ENCODE measurements around the gene FNDC11.
A peak's percentile ranks its signal among the peaks of the same experiment; 100 is the strongest.

Gene FNDC11

DNA sequence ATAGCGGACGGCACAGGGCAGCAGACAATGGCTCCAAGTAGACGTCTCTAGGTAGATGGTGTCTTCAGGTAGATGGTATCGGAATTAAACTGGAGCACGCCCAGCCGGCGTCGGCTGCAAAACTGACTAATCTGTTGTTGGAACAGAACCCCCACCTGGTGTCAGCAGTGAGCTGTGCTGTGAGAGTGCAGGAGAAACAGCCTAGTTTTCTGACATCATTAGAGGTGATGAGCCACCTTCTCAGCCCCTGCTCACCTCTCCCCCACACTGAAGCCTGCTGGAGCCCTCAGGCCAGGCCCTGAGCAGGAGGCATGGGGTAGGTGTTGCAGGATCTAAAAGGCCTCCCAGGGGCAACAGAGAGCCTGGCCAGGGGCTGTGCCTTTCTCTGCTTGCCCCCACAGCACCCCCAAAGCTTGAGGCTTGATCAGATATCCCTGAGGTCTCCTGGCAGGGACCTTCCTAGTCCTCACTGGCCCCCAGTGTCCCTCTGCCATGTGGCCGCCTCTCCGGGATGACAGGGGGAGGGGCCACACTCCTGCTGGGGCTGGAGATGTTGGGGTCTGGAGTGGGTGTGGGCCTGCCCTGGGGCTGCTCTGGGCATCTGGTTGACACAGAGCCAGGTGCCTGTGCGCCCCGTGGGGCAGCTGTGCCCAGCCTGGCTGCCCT, 27.0 kb downstream of the FNDC11 start:
- Mint-ChIP-seq H3K4me1 (peaks cover 2% of the 10 kb centered on the region), H3K27ac (no peak overlapping the region), H3K36me3 (ENCODE audit: low read depth) (no peaks in the 10 kb centered on the region), H3K9me3 (no peaks in the 10 kb centered on the region), H3K27me3 (peaks cover 6% of the 10 kb centered on the region), H3K4me3 (no peak overlapping the region)
- ATAC-seq (peak; percentile 76), DNase-seq (peak; percentile 60)

DNA sequence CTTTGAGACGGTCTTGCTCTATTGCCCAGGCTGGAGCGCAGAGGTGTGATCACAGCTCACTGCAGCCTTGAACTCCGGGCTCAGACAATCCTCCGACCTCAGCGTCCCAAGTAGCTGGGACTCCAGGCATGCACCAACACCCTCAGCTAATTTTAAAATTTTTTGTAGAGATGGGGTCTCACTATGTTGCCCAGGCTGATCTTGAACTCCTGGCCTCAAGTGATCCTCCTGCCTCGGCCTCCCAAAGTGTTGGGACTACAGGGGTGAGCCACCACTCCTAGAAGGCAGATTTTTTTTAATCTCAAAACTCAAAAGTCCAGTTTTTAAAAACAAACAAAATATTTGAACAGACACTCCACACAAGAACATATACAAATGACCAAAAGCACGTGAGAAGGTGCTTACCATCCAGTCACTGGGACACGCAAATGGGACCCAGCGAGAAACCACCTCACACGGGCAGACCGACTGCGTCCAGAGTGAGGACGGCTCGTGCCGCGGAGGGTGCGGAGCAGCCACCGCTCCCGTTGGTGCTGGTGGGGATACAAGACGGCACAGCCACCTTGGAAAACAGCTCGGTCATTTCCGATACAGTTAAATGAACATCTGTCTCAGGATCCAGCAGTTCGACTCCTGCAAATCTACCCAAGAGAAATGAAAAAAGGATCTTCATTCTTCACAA, 28.6 kb downstream of the FNDC11 start:
- Mint-ChIP-seq H3K4me3 (no peak overlapping the region), H3K27me3 (peaks cover 6% of the 10 kb centered on the region), H3K36me3 (ENCODE audit: low read depth) (no peaks in the 10 kb centered on the region), H3K9me3 (no peaks in the 10 kb centered on the region), H3K27ac (no peak overlapping the region), H3K4me1 (peaks cover 5% of the 10 kb centered on the region)
- ATAC-seq (no peak), DNase-seq (no peak)

DNA sequence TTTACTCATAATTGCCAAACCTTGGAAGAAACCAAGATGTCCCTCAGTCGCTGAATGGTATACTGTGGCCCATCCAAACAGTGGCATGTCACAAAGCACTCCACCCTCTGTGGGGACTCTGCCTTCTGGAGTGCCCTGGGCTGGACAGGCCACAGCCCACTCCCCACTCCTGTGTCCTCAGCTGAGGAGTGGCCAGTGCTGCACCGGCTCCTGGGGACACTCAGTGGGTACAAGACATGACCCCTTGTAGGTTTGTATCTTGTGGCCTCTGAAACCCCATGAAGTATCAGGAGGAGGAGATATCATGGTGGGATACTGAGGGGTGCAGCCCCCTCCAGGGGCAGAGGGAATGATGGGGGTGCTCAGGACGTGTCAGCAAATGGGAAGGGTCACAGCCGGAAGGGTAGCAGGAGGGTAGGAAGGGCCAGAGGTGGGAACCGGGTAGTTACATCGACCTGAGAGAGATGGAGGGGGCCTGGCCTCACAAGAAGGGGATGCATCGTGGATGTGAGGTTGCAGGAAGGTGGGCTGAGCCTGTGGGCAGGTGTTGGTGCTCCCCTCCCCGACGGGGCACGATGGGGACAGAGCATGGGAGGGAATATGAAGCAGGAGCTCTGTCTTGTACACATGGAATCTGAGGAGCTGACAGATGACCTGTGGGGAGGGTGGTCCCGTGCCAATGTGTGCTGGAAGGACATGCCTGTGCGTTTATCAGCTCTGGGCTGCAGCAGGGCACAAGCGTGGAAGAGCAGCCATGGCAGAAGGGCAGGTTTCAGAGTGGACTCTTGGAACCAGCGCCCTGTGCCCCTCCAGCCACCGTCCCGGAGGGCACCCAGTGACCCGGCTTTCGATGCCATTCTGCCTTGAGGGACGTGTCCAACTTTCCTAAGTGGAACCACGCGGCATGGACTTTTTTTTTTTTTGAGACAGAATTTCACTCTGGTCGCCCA, 31.9 kb downstream of the FNDC11 start:
- Mint-ChIP-seq H3K36me3 (ENCODE audit: low read depth) (peaks cover 8% of the 10 kb centered on the region), H3K4me3 (no peak overlapping the region), H3K27ac (no peak overlapping the region), H3K27me3 (no peaks in the 10 kb centered on the region), H3K4me1 (peaks cover 11% of the 10 kb centered on the region), H3K9me3 (no peaks in the 10 kb centered on the region)
- DNase-seq (no peak), ATAC-seq (no peak)

DNA sequence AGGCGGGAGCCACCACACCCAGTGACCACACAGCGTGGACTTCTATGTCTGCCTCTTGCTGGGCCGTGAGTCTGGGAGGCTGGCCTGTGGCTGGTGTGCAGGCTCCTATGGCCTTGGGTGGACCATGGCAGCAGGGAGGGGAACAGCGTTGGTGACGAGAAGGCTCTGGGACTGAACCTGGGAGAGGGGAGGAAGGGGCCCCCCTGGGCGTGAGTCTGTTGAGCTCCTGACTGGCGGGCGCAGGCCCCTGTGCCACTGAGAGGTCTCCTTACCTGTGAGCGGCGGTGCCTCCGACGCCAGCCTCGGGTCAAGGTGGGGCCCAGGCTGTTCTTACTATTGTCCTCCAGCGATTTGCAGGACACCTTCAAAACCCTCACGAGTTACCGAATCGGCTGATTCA, 32.8 kb downstream of the FNDC11 start:
- H3K9me3 Mint-ChIP-seq, result no peaks in the 10 kb centered on the region
- peaks cover 11% of the 10 kb centered on the region for H3K4me1 Mint-ChIP-seq
- H3K36me3 Mint-ChIP-seq (ENCODE audit: low read depth), result peaks cover 11% of the 10 kb centered on the region
- no peaks in the 10 kb centered on the region for H3K27me3 Mint-ChIP-seq
- H3K27ac Mint-ChIP-seq, result no peak overlapping the region
- H3K4me3 Mint-ChIP-seq, result no peak overlapping the region
- ATAC-seq (no peak), DNase-seq (no peak)

DNA sequence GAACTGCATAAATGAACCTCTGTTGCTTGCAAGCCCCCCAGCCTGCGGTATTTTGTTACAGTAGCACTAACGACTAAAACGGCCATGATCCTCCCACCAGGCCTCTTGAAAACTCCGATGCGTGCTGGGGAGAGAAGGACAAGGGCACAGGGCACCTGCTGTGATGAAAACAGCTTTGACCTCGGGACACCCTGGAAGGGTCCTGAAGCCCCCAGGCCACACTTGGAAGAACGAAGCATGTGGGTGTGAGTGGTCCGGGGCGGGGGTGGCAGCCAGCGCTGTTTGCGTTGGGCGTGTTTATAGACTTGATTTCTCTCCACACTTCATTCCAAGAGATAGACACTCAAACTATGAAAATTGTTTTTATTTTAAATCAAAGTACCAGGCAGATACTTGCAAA, 33.3 kb downstream of the FNDC11 start:
- Mint-ChIP-seq H3K4me1 (peaks cover 11% of the 10 kb centered on the region), H3K27me3 (no peaks in the 10 kb centered on the region), H3K27ac (no peak overlapping the region), H3K4me3 (no peak overlapping the region), H3K9me3 (no peaks in the 10 kb centered on the region), H3K36me3 (ENCODE audit: low read depth) (peaks cover 14% of the 10 kb centered on the region)
- ATAC-seq (no peak), DNase-seq (no peak)

DNA sequence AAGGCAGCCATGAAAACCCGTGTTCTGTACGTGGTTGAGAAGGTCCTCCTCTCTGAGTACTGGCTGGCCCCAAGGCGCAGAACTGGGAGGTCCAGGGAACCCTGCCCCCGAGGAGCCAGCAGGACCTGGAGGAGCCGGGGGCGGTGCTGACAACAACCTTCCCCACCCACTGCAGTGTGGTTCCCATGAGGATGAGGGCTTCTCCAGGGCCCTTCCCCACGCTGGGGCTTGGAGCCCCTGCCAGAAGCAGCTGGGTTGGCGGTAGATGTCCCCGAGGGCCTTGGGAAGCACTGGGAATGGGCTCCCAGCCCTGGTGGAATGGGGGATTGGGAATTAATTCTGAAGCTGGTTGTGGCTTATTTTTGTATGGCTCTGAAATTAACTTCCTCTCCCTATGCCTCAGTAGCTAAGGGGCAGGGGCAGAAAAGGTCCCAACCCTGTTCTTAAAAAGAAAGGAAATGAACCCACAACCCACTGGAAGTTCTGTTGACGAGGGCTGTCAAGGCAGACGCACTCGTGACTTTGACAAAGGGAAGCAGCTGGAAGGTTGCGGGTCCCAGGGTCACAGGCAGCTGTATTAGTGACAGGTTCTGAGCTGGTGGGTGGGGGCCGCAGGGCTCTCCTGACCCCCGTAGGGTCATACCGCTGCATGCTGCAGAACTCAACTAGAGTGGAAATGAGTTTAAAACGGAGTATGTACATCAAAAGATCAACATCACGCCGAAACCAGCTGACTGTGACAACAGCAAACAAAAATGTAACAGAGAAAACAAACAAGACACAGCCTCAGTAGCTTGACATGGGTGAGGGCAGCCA, 34.0 kb downstream of the FNDC11 start:
- Mint-ChIP-seq H3K36me3 (ENCODE audit: low read depth) (peaks cover 15% of the 10 kb centered on the region), H3K4me1 (peaks cover 11% of the 10 kb centered on the region), H3K27ac (no peak overlapping the region), H3K9me3 (no peaks in the 10 kb centered on the region), H3K4me3 (no peak overlapping the region), H3K27me3 (no peaks in the 10 kb centered on the region)
- DNase-seq (no peak), ATAC-seq (no peak)

DNA sequence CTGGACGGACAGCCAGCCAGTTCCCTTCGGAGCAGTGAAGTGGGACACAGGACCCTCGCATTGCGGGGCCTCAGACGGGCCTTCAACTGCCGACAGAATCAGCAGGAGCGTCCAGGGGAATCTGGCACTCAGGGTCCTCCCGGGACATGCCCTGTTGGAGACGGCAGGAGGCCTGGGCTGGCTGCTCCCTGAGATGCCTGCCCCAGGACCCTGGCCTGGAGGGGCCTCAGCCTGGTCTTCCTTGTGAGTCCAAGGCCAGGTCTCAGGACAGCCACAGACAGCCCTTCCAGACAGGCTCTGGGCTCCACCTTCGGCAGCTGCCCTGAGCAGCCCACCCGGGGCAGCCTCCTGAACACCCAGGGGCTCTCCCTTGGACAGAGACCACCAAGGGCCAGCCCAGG, 34.7 kb downstream of the FNDC11 start:
- Mint-ChIP-seq H3K36me3 (ENCODE audit: low read depth) (peaks cover 21% of the 10 kb centered on the region), H3K27ac (no peak overlapping the region), H3K4me3 (no peak overlapping the region), H3K9me3 (no peaks in the 10 kb centered on the region), H3K4me1 (peaks cover 11% of the 10 kb centered on the region), H3K27me3 (no peaks in the 10 kb centered on the region)
- DNase-seq (no peak), ATAC-seq (no peak)

- DNase-seq (no peak), ATAC-seq (no peak)
- Mint-ChIP-seq H3K4me1 (peaks cover 11% of the 10 kb centered on the region), H3K36me3 (ENCODE audit: low read depth) (peaks cover 21% of the 10 kb centered on the region), H3K27ac (no peak overlapping the region), H3K9me3 (no peaks in the 10 kb centered on the region), H3K4me3 (no peak overlapping the region), H3K27me3 (no peaks in the 10 kb centered on the region)
Observed at GRCh38 chr20:63589261-63590217, 35.6 kb downstream of the FNDC11 start.

- ATAC-seq (no peak), DNase-seq (no peak)
- Mint-ChIP-seq H3K27me3 (no peaks in the 10 kb centered on the region), H3K4me3 (no peak overlapping the region), H3K4me1 (peaks cover 11% of the 10 kb centered on the region), H3K9me3 (no peaks in the 10 kb centered on the region), H3K36me3 (ENCODE audit: low read depth) (peaks cover 24% of the 10 kb centered on the region), H3K27ac (no peak overlapping the region)
Observed at GRCh38 chr20:63590218-63591146, 36.5 kb downstream of the FNDC11 start.

DNA sequence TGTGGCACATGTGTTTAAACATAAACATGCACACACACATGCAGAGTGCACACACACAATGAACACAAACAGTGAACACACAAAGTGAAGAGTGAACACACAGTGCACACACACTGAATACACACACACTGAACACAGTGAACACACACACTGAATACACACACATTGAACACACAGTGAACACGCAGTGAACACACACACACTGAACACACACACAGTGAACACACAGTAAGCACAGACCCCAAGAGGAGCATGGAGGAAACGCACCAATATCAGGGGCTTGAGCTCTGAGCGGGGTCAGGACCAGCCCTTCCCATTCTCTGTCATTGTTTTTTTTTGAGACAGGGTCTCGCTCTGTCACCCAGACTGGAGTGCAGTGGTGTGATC, 37.2 kb downstream of the FNDC11 start:
- Mint-ChIP-seq H3K4me1 (peaks cover 11% of the 10 kb centered on the region), H3K27ac (no peak overlapping the region), H3K9me3 (no peaks in the 10 kb centered on the region), H3K4me3 (no peak overlapping the region), H3K27me3 (no peaks in the 10 kb centered on the region), H3K36me3 (ENCODE audit: low read depth) (peaks cover 24% of the 10 kb centered on the region)
- ATAC-seq, result no peak
- no peak for DNase-seq

- peaks cover 11% of the 10 kb centered on the region for H3K4me1 Mint-ChIP-seq
- H3K27ac Mint-ChIP-seq, result no peak overlapping the region
- no peak overlapping the region for H3K4me3 Mint-ChIP-seq
- peaks cover 24% of the 10 kb centered on the region for H3K36me3 Mint-ChIP-seq (ENCODE audit: low read depth)
- no peaks in the 10 kb centered on the region for H3K9me3 Mint-ChIP-seq
- DNase-seq (no peak), ATAC-seq (no peak)
- no peaks in the 10 kb centered on the region for H3K27me3 Mint-ChIP-seq
Observed at GRCh38 chr20:63591786-63592355, 37.9 kb downstream of the FNDC11 start.

DNA sequence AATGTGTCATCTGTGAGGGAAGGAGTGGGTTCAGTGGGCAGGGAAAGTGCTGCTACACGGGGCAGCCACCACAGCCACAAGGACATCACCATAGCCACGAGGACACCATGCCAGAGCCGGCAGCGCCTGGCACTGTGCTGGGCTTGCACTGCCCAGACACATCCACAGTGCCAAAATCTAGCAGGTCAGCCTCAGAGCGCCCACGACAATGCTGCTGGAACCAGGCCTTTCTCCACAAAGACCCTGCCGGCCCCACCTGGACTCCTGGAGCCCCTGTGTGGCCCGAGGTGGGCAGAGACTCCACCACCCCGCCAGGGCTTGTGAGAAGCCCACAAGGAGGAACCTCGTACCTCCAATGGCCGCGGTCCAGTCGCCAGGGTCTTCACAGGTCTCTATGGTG, 38.7 kb downstream of the FNDC11 start:
- H3K4me3 Mint-ChIP-seq, result no peak overlapping the region
- H3K9me3 Mint-ChIP-seq, result no peaks in the 10 kb centered on the region
- H3K27ac Mint-ChIP-seq, result no peak overlapping the region
- ATAC-seq (no peak), DNase-seq (no peak)
- H3K36me3 Mint-ChIP-seq (ENCODE audit: low read depth), result peaks cover 24% of the 10 kb centered on the region
- peaks cover 7% of the 10 kb centered on the region for H3K4me1 Mint-ChIP-seq
- H3K27me3 Mint-ChIP-seq, result no peaks in the 10 kb centered on the region
